COLO829 (cell line): ENCODE data around the gene MRPS6.

Experiments
- DNase-seq: peaks from one replicate; pipeline ENCODE4 v3.0.0; 2012; ENCODE audit warnings: low spot score

MRPS6 gene

GRCh38 chr21:34100790-34101189 lies 27.4 kb downstream of the MRPS6 start:
- DNase-seq, result no peak

DNA sequence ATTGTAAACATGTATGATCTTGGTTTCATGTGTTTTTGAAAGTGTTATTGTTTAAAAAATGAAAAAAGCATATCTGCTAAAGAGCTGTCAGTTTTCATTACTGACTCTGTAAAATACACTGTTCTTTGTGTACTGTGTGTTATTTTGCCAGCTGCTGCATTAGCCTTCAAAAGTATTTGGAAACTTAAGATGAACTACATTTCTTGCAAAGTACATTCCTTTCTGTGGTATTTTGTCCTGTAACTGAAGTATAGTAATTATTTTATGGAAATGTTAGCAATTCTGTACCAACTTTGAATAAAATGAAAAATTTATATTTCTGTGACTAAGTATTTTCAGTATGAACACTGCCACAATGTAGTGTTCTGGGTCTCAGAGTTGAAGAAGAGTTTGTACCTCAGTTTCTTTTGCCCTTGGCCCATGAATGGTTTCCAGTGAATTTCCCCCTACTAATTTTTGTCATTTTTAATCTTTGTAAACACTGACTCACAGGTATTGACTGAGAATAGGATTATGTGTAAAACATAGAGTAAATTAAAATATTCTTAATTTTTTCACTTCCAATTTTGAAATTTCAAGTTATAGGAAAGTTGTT lies 32.7 kb downstream of the MRPS6 start:
- no peak for DNase-seq

- DNase-seq, result peak; percentile 81
Measured at GRCh38 chr21:34107606-34108005, 34.2 kb downstream of the MRPS6 start.

DNA sequence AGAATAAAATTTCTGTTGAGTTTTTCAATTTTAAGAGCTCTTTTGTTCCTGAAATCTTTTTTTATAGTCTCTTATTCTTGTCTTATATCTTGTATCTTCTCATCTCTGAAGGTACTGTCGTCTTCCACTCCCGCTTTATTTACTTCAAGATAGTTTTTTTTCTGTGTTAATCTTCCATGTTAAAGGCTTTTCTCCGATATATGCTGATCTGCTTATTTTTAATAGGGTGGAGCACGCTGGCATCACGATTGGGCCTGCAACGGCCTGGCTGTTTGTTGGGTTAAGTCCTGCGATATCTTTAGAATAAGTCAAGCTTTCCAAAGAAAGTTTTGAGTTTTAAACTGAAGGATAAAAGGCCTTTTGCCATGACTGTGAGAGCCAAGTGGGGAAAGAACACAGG lies 35.7 kb downstream of the MRPS6 start:
- no peak for DNase-seq

DNA sequence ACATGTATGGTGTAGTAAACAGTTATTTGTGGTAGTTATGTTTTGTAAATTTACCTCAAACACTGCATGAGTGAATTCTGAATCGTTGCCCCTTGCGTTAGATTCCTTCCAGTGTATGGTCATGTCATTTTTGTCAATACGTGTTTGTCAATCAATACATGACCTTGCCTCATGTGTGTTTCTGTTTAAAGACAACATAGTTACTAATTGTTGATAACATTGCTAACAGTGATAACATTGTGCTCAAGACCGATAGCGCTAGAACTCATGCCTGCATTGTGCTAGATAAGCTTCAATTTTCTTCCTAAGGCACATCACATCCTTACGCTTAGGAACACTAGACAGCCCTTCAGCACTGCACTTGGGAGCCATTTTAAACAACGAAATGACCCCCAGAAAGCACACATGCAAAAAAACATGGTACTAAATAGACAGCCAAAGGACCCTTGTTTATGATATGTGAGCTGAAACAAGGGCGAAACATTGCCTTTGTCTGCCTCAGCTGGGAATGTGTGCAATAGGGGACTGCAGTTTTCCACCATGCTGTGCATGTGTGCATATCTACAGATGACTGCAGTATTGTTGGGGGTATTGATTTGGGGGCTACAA lies 37.3 kb downstream of the MRPS6 start:
- no peak for DNase-seq

- DNase-seq, result no peak
Measured at GRCh38 chr21:34112316-34113033, 39.1 kb downstream of the MRPS6 start.

DNA sequence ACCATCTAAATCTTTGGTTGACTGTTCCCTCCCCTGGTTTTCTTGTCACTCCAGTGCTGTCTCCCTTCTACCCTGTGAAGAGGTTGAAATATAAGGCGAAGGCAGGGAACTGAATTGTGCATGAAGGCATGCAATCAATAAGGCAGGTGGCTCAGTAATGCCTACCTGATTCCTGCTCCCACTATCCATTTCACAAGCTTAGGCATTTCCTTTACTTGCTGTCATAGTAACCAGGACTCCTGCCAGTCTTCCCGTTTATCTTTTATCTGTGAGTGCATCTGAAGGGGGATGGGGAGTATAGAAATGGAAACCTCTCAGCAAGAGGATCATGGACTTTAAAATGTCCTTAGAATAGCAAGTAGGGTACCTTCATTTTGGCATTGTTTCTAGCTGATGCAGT lies 40.5 kb downstream of the MRPS6 start:
- DNase-seq, result no peak

DNA sequence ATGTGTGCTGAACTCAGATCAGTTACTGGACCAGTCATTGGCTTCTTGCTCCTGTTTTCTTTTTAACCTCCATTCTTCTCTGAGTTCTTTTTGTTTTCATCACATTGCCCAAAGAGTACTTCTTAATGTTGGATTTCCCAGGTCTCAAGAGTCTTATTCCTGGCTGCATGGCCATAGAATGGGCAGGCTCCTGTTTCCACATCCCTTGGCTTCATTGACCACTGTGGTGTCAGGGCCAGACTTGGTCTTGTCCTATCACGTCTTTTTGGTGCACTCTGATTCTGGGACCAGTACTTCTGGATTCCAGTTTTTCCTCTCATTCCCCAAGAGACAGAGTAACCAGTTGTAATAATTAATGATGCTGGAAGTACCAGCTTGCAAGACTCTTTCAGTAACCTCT lies 41.8 kb downstream of the MRPS6 start:
- DNase-seq, result no peak

DNA sequence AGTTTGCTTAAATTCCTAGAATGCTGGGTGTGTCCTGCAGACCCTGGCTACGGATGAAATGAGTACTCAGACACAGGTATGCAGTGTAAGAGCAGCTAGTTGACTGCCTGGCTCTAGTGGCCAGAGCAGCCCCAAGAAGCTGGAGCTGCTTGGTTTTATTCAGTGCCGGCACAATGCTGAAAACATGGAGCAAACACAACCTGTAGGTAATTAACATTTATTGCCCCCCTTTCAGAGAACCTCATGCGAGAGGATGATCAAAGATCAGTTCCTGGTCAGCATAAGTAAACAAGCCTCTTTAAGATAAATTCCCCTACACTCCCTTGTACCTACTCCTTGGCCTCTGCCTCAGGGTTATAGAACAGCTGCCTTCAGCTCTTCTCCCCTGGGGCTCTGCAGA lies 43.2 kb downstream of the MRPS6 start:
- DNase-seq, result no peak

DNA sequence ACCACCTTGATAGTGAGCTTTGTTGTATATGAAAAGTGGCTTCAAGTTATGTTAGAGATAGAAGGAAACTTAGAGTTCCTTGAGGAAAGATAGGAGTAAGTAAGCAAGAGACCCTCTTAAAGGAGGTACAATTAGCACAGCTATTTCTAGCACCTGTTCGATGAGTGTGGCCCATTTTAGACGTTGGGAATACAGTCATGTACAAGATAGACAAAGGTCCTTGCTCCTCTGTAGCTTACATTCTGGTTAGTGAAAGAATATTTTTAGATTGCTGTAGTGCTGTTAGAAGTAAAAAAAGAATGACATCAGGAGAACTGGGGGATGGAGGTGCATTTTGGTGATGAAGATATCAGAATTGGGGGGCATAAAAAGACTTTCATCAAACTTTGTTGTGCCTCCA lies 47.5 kb downstream of the MRPS6 start:
- DNase-seq, result no peak

- no peak for DNase-seq
Measured at GRCh38 chr21:34122047-34122446, 48.7 kb downstream of the MRPS6 start.

DNA sequence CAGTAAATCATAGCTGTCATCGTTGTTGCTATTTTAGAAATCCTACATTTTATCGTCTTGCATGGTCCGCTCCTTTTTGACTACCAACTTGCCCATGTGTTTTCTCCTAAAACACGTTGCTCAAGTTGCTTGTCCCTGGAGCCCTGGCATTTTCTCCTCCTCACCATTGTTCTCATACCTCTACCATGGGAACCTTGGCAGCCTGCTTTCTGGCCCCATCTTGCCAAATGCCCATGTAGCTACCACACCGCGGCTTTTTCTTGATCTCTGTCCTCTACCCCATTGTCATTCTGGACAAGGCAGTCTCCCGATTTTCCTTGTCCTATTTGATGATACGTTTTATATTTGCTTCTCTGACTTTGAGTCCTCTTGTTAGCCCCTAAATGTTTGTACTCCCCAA lies 50.2 kb downstream of the MRPS6 start:
- DNase-seq, result no peak

DNA sequence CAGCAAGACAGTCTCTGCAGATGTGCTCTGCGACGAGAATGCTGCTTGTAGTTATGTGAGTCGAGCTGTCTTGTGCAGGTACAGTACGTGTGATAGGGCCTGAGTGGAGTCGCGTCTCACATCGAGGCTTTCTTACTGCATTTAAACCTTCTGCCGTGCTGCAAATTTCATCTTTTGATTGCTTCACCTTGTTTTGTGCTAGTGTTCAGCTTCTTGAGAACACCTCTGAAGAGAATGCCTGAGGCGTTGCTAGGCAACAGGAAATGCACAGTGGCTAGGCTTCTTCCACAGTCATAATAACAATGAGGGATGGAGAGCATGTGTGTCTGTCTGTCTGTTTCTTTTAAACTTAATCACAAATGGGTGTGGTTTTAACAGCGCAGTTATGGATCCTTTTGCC lies 52.9 kb downstream of the MRPS6 start:
- DNase-seq, result no peak

- DNase-seq, result no peak
Measured at GRCh38 chr21:34126691-34127090, 53.3 kb downstream of the MRPS6 start.

GRCh38 chr21:34128124-34128523 lies 54.7 kb downstream of the MRPS6 start:
- no peak for DNase-seq

DNA sequence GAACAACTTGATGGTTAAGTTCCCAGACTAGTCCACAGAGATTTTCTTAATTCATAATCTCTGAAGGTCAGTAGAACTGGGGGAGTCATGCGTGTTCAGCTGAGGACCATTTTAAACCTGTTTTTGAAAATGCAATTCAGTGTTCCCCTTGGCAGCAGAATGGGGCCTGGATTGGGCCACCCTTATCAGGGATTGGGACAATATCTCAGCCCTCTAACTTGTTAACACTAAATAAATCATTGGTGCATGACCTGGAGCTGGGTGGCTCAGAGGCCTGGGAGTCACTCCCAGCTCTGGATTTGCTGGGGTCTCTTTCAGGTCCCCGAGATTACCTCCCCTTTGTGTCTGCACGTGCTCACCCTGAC lies 55.3 kb downstream of the MRPS6 start:
- DNase-seq, result no peak

GRCh38 chr21:34129039-34129891 lies 55.9 kb downstream of the MRPS6 start:
- no peak for DNase-seq

DNA sequence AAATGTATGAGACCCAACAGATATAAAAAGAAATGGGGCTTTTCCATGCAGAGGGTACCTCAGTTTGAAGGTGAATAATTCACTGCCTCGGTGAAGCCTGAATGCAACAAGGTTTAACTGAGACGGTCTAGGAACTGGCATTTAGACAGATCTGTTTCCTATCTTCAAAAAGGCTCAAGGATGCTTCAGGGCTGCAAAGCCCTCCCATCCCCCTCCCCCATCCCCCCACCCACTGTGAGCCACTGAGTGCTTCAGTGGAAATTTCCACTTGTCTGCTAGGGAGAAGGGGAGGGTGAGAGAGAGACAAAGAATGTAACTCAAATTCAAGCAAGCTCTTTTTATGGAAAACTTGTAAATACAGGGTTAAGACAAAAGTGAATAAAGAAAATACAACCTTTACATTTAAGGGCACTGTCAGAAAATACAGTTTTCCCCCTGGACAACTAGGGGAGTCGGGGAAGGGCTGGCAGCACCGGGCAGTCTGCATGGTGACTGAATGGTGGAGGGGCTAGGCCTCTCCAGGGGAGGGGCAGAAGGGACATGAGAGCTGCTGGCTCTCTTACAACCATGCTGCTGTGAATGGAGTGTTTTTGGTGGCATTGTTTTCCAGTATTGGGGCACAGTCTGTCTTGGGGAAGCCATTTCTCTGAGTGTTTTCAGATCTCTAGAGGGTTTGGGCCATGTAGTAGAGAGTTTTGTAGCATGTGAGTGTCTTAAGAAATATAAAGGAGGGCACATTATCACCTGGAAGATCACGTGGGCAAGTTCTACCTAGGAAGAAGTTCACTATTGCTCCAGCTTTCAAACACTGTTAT lies 56.7 kb downstream of the MRPS6 start:
- DNase-seq, result no peak

GRCh38 chr21:34130716-34130985 lies 57.3 kb downstream of the MRPS6 start:
- DNase-seq, result no peak

DNA sequence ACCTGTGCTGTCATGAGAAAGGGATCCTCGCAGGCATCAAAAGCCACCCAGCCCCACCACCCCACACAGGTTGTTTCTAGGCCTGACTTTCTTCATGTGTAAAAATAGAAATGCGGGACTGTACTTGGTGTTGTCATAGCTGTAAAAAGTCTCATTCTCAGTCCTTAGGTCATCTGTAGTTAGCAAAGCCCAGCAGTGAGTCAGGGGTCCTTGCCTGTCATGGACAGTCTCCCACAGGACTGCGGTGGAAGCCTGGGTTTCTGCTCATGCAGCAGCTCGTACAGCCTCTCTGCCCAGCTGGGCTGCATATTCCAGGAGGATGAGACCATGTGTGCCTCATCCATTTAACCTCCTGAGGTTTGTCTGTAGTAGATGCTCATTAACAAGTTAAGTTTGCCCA lies 58.2 kb downstream of the MRPS6 start:
- DNase-seq, result no peak

DNA sequence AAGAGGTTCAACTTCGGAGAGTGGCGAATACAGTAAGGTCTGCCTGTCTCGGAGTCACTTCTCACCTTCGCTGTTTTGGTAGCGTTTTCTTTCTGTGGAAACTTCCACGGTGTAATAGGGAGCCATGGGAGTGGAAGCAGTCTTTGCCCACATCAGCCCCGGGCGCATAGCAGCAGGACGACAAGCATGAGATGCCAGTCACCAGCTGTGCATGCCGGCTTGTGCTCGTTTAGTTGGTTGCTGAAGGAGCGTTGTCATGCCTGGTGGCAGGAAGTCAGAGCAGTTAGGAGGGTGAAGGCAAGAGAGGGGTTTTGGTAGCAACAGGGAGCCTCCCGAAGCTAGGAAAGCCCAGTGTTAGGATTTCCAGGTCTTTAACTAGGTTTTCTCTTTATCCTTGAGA lies 58.8 kb downstream of the MRPS6 start:
- DNase-seq, result no peak

GRCh38 chr21:34132926-34133325 lies 59.5 kb downstream of the MRPS6 start:
- no peak for DNase-seq
